Spleen (tissue), 7 donors: ENCODE results near the gene ZGRF1.

ENCODE experiments used
- POLR2AphosphoS5 ChIP-seq, 3 donors: sonication (generic); formaldehyde crosslinking; IDR thresholded peaks; one replicate each; pipeline ENCODE4 v1.5.1; 2017; ENCODE audit warnings: antibody characterized with exemption in 3 of 3
- TF ChIP-seq, protein P1 (sequence below), 11 experiments: fragments of 200-600 bp in 7 of 11; fragments of 450-650 bp in 4 of 11; sonication (generic) in 4 of 11; IDR thresholded peaks in 8 of 11; conservative IDR thresholded peaks in 3 of 11; 1 replicate in 7 of 11; 2 replicates in 4 of 11; pipeline versions ENCODE4 v1.4.0 to v1.8.0; 2016 to 2021; ENCODE audit warnings: antibody characterized with exemption in 11 of 11, inconsistent platforms in 4 of 11, mild to moderate bottlenecking in 1 of 11
- donor health status: DM: no; HTN: no; CAD: no; lungs with moderate emphysema.
- donor health status: DM: no; HTN: no; CAD: no.
- donor health status: DM: no; HTN: no; CAD: no.

DNA sequence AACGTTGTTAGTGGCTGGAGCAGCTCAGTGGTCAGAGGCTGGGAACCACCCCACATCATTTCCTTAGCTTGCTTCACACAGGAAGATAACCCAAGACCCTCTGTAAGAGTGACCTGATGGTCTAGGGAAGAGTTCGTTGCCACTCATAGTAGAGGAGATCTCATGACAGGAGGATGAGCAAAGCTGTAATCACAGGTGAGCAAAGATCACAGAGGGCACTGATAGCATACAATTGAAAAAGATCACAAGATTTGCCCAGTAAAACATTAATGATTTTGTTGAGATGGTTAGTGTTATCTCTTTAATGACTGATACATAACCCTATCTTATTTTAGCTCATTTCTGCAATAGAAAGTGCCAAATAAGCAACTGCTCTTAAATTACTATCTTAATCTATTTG is 44.3 kb upstream of the ZGRF1 start:
- TF ChIP-seq, protein P1, sequence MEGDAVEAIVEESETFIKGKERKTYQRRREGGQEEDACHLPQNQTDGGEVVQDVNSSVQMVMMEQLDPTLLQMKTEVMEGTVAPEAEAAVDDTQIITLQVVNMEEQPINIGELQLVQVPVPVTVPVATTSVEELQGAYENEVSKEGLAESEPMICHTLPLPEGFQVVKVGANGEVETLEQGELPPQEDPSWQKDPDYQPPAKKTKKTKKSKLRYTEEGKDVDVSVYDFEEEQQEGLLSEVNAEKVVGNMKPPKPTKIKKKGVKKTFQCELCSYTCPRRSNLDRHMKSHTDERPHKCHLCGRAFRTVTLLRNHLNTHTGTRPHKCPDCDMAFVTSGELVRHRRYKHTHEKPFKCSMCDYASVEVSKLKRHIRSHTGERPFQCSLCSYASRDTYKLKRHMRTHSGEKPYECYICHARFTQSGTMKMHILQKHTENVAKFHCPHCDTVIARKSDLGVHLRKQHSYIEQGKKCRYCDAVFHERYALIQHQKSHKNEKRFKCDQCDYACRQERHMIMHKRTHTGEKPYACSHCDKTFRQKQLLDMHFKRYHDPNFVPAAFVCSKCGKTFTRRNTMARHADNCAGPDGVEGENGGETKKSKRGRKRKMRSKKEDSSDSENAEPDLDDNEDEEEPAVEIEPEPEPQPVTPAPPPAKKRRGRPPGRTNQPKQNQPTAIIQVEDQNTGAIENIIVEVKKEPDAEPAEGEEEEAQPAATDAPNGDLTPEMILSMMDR (IDR thresholded peaks at IDR 0.05 in 8 of 11, conservative IDR thresholded peaks at IDR 0.05 in 3 of 11) = no peak
- no peak for TF ChIP-seq POLR2AphosphoS5 (IDR thresholded peaks at IDR 0.05)
